ENCODE results near the gene FTL. TPM values are rescaled to one million over a fixed set of nuclear protein-coding genes. Genes with fewer than 3 reads are reported as not detected.

The FTL gene
- total RNA-seq, 4 donors from 2014 or later: 2,478 to 4,094 (median 2,824) TPM

- Histone ChIP-seq H3K36me3 (peaks cover 0 to 77% of the 10 kb centered on the region in 2 donors), H3K27ac (no peak overlapping the region), H3K27me3 (no peaks in the 10 kb centered on the region), H3K9me3 (no peaks in the 10 kb centered on the region), H3K4me3 (no peak overlapping the region), H3K4me1 (peaks cover 0 to 27% (median 21%) of the 10 kb centered on the region in 3 donors)
- no peak for ATAC-seq
- WGBS, 2 donors (ENCODE audit: low coverage in 1 of 2): 96 to 100% methylated on average over 3 to 7 of the region's 7 CpGs
- TF ChIP-seq CTCF (IDR thresholded peaks at IDR 0.05) (no peak), POLR2A (IDR thresholded peaks at IDR 0.05) (no peak), EP300 (IDR thresholded peaks at IDR 0.05) (no peak), POLR2AphosphoS5 (IDR thresholded peaks at IDR 0.05) (no peak)
Measured at GRCh38 chr19:48988286-48988685, 23.2 kb downstream of the FTL start.

GRCh38 chr19:48988860-48989259 lies 23.8 kb downstream of the FTL start:
- TF ChIP-seq POLR2A (IDR thresholded peaks at IDR 0.05) (no peak), EP300 (IDR thresholded peaks at IDR 0.05) (no peak), CTCF (IDR thresholded peaks at IDR 0.05) (no peak)
- Histone ChIP-seq H3K9me3 (no peaks in the 10 kb centered on the region), H3K27me3 (no peaks in the 10 kb centered on the region), H3K4me1 (peaks cover 0 to 28% (median 21%) of the 10 kb centered on the region in 3 donors), H3K4me3 (no peak overlapping the region), H3K36me3 (peaks cover 0 to 71% of the 10 kb centered on the region in 2 donors), H3K27ac (no peak overlapping the region)
- ATAC-seq: no peak
- WGBS, 2 donors (ENCODE audit: low coverage in 1 of 2): 88 to 100% methylated on average over 2 to 8 of the region's 9 CpGs

GRCh38 chr19:48989701-48990291 lies 24.7 kb downstream of the FTL start:
- H3K4me1 ChIP-seq: peaks cover 0 to 37% (median 28%) of the 10 kb centered on the region in 3 donors
- no peak overlapping the region for H3K4me3 ChIP-seq
- H3K9me3 ChIP-seq: no peaks in the 10 kb centered on the region
- no peak for ATAC-seq
- WGBS, 2 donors (ENCODE audit: low coverage in 1 of 2): 80 to 87% methylated on average over 6 to 10 of the region's 17 CpGs
- TF ChIP-seq POLR2A (IDR thresholded peaks at IDR 0.05): no peak
- no peak for TF ChIP-seq CTCF (IDR thresholded peaks at IDR 0.05)
- no peak for TF ChIP-seq EP300 (IDR thresholded peaks at IDR 0.05)
- no peak for TF ChIP-seq POLR2AphosphoS5 (IDR thresholded peaks at IDR 0.05)
- peak overlapping the region in 3 of 4 donors; percentile 43 to 95 (median 46) for H3K27ac ChIP-seq
- H3K27me3 ChIP-seq: no peaks in the 10 kb centered on the region
- H3K36me3 ChIP-seq: peaks cover 0 to 62% of the 10 kb centered on the region in 2 donors

- Histone ChIP-seq H3K27ac (peak overlapping the region in 3 of 4 donors; percentile 43 to 95 (median 46)), H3K4me3 (peak overlapping the region in 1 of 2 donors; percentile 66), H3K4me1 (peaks cover 0 to 43% (median 29%) of the 10 kb centered on the region in 3 donors), H3K9me3 (no peaks in the 10 kb centered on the region), H3K36me3 (peaks cover 0 to 56% of the 10 kb centered on the region in 2 donors), H3K27me3 (no peaks in the 10 kb centered on the region)
- ATAC-seq: no peak
- TF ChIP-seq POLR2A (IDR thresholded peaks at IDR 0.05): no peak
- TF ChIP-seq POLR2AphosphoS5 (IDR thresholded peaks at IDR 0.05): no peak
- no peak for TF ChIP-seq EP300 (IDR thresholded peaks at IDR 0.05)
- TF ChIP-seq CTCF (IDR thresholded peaks at IDR 0.05): no peak
- 53 to 63% methylated on average over 4 of the region's 4 CpGs for WGBS, 2 donors (ENCODE audit: low coverage in 1 of 2)
Measured at GRCh38 chr19:48990400-48990799, 25.3 kb downstream of the FTL start.

- no peaks in the 10 kb centered on the region for H3K9me3 ChIP-seq
- no peak for TF ChIP-seq POLR2AphosphoS5 (IDR thresholded peaks at IDR 0.05)
- TF ChIP-seq EP300 (IDR thresholded peaks at IDR 0.05): no peak
- no peak for TF ChIP-seq POLR2A (IDR thresholded peaks at IDR 0.05)
- TF ChIP-seq CTCF (IDR thresholded peaks at IDR 0.05): no peak
- peaks cover 0 to 46% (median 29%) of the 10 kb centered on the region in 3 donors for H3K4me1 ChIP-seq
- 73 to 100% methylated on average over 1 to 4 of the region's 22 CpGs for WGBS, 2 donors (ENCODE audit: low coverage in 1 of 2)
- peak overlapping the region in 3 of 4 donors; percentile 93 to 95 (median 95) for H3K27ac ChIP-seq
- peak overlapping the region in 1 of 2 donors; percentile 66 for H3K4me3 ChIP-seq
- no peak for ATAC-seq
- H3K27me3 ChIP-seq: no peaks in the 10 kb centered on the region
- H3K36me3 ChIP-seq: peaks cover 0 to 48% of the 10 kb centered on the region in 2 donors
Measured at GRCh38 chr19:48991011-48991609, 26.0 kb downstream of the FTL start.
